Measurements from ENCODE around the gene ALDOC.

- TF ChIP-seq ATF3 (IDR thresholded peaks at IDR 0.05; ENCODE audit: borderline replicate concordance, extremely low read depth, low read depth, low read length) (no peak), CTCF (IDR thresholded peaks at IDR 0.05 in 2 of 3, conservative IDR thresholded peaks at IDR 0.05 in 1 of 3; ENCODE audit: control insufficient read depth in 2 of 3, extremely low read depth in 1 of 3, insufficient read depth in 1 of 3, low read depth in 3 of 3, low read length in 3 of 3) (no peak), NR2C2 (IDR thresholded peaks at IDR 0.05; ENCODE audit: borderline replicate concordance, control insufficient read depth, insufficient read length, low read depth) (no peak), SMAD1 (IDR thresholded peaks at IDR 0.05; ENCODE audit: low read depth, partially characterized antibody) (no peak), POLR2A (IDR thresholded peaks at IDR 0.05; ENCODE audit: low read depth, low read length) (no peak), ZBTB11 (CRISPR knock-in tag; IDR thresholded peaks at IDR 0.05) (no peak), POLR2AphosphoS5 (IDR thresholded peaks at IDR 0.05; ENCODE audit: low read length) (no peak), TBL1XR1 (IDR thresholded peaks at IDR 0.05; ENCODE audit: low read depth, low read length) (no peak), NFYB (IDR thresholded peaks at IDR 0.05; ENCODE audit: insufficient read depth, low read depth, low read length) (no peak), SKIL (IDR thresholded peaks at IDR 0.05; ENCODE audit: low read depth, poor library complexity, severe bottlenecking) (no peak), ZSCAN29 (IDR thresholded peaks at IDR 0.05) (no peak), ZNF274 (IDR thresholded peaks at IDR 0.05; ENCODE audit: insufficient read depth, insufficient read length) (no peak), CREB1 (IDR thresholded peaks at IDR 0.05; ENCODE audit: low read depth) (no peak)
Observed at GRCh38 chr17:28555022-28555421, 21.7 kb downstream of the ALDOC start.
